ENCODE results near the gene ZNF492.

Gene ZNF492

DNA sequence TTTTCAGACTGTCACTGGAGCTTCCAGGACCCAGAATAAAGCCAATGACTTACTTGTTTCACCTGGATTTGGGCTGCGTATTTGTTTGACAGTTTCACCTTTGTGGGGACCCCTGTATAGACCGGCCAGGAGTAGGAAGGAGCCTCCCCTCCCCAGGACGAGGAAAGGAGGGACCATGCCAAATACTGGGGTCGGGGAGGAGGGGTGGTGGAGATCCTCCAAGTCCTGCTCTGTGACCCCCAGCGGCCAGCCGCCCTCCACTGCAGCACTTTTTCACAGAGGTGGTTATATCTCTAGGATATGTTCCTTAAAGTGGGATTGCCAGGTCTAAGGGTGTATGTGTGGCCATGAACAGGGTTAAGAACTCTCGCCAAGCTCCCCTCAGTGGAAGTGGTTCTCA lies 25.7 kb upstream of the ZNF492 start:
- Histone ChIP-seq H3K27ac (ENCODE audit: low read depth, low read length) (no peak overlapping the region), H3K79me2 (ENCODE audit: insufficient read depth, low read length) (no peaks in the 10 kb centered on the region), H4K20me1 (ENCODE audit: low read depth, low read length) (no peaks in the 10 kb centered on the region), H3K36me3 (ENCODE audit: low read length) (no peaks in the 10 kb centered on the region), H3K9me2 (replicated peaks; ENCODE audit: insufficient read depth, low read length) (no peaks in the 10 kb centered on the region), H2AFZ (ENCODE audit: low read depth, low read length, severe bottlenecking) (no peak overlapping the region), H3K4me3 (ENCODE audit: insufficient read depth, low read length, poor library complexity, severe bottlenecking) (no peak overlapping the region), H3K9me3 (ENCODE audit: insufficient read depth, low read length) (no peaks in the 10 kb centered on the region), H3K27me3 (ENCODE audit: low read length) (no peaks in the 10 kb centered on the region), H3K9ac (ENCODE audit: low read length) (no peak overlapping the region), H3K4me2 (ENCODE audit: low read depth, low read length, poor library complexity, severe bottlenecking) (no peak overlapping the region), H3F3A (ENCODE audit: insufficient read depth) (no peaks in the 10 kb centered on the region)
- TF ChIP-seq, protein P1, sequence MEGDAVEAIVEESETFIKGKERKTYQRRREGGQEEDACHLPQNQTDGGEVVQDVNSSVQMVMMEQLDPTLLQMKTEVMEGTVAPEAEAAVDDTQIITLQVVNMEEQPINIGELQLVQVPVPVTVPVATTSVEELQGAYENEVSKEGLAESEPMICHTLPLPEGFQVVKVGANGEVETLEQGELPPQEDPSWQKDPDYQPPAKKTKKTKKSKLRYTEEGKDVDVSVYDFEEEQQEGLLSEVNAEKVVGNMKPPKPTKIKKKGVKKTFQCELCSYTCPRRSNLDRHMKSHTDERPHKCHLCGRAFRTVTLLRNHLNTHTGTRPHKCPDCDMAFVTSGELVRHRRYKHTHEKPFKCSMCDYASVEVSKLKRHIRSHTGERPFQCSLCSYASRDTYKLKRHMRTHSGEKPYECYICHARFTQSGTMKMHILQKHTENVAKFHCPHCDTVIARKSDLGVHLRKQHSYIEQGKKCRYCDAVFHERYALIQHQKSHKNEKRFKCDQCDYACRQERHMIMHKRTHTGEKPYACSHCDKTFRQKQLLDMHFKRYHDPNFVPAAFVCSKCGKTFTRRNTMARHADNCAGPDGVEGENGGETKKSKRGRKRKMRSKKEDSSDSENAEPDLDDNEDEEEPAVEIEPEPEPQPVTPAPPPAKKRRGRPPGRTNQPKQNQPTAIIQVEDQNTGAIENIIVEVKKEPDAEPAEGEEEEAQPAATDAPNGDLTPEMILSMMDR (IDR thresholded peaks at IDR 0.05; ENCODE audit: insufficient read depth, low read length, poor library complexity, severe bottlenecking) = no peak
- no peak for TF ChIP-seq EZH2phosphoT487 (conservative IDR thresholded peaks at IDR 0.05; ENCODE audit: low read length)

GRCh38 chr19:22609630-22610029 lies 24.5 kb upstream of the ZNF492 start:
- Histone ChIP-seq H3F3A (ENCODE audit: insufficient read depth) (no peaks in the 10 kb centered on the region), H3K9me2 (replicated peaks; ENCODE audit: insufficient read depth, low read length) (no peaks in the 10 kb centered on the region), H3K79me2 (ENCODE audit: insufficient read depth, low read length) (no peaks in the 10 kb centered on the region), H4K20me1 (ENCODE audit: low read depth, low read length) (no peaks in the 10 kb centered on the region), H3K4me3 (ENCODE audit: insufficient read depth, low read length, poor library complexity, severe bottlenecking) (no peak overlapping the region), H3K36me3 (ENCODE audit: low read length) (no peaks in the 10 kb centered on the region), H3K9ac (ENCODE audit: low read length) (no peak overlapping the region), H3K27me3 (ENCODE audit: low read length) (no peaks in the 10 kb centered on the region), H3K27ac (ENCODE audit: low read depth, low read length) (no peak overlapping the region), H2AFZ (ENCODE audit: low read depth, low read length, severe bottlenecking) (no peak overlapping the region), H3K9me3 (ENCODE audit: insufficient read depth, low read length) (no peaks in the 10 kb centered on the region), H3K4me2 (ENCODE audit: low read depth, low read length, poor library complexity, severe bottlenecking) (no peak overlapping the region)
- TF ChIP-seq, protein P1 (IDR thresholded peaks at IDR 0.05; ENCODE audit: insufficient read depth, low read length, poor library complexity, severe bottlenecking) = no peak
- TF ChIP-seq EZH2phosphoT487 (conservative IDR thresholded peaks at IDR 0.05; ENCODE audit: low read length) = no peak

GRCh38 chr19:22610121-22610520 lies 24.0 kb upstream of the ZNF492 start:
- Histone ChIP-seq H4K20me1 (ENCODE audit: low read depth, low read length) (no peaks in the 10 kb centered on the region), H3K27ac (ENCODE audit: low read depth, low read length) (no peak overlapping the region), H3K36me3 (ENCODE audit: low read length) (no peaks in the 10 kb centered on the region), H3K27me3 (ENCODE audit: low read length) (no peaks in the 10 kb centered on the region), H3K4me3 (ENCODE audit: insufficient read depth, low read length, poor library complexity, severe bottlenecking) (no peak overlapping the region), H2AFZ (ENCODE audit: low read depth, low read length, severe bottlenecking) (no peak overlapping the region), H3K9me2 (replicated peaks; ENCODE audit: insufficient read depth, low read length) (no peaks in the 10 kb centered on the region), H3F3A (ENCODE audit: insufficient read depth) (no peaks in the 10 kb centered on the region), H3K4me2 (ENCODE audit: low read depth, low read length, poor library complexity, severe bottlenecking) (no peak overlapping the region), H3K9me3 (ENCODE audit: insufficient read depth, low read length) (no peaks in the 10 kb centered on the region), H3K9ac (ENCODE audit: low read length) (no peak overlapping the region), H3K79me2 (ENCODE audit: insufficient read depth, low read length) (no peaks in the 10 kb centered on the region)
- TF ChIP-seq, protein P1 (IDR thresholded peaks at IDR 0.05; ENCODE audit: insufficient read depth, low read length, poor library complexity, severe bottlenecking) = no peak
- TF ChIP-seq EZH2phosphoT487 (conservative IDR thresholded peaks at IDR 0.05; ENCODE audit: low read length) = no peak

All from SU-DHL-6 (cell line).